Peyer's patch (tissue), 4 donors: Measurements from ENCODE around the gene RALGPS2. TPM values are rescaled to one million over a fixed set of nuclear protein-coding genes. Genes with fewer than 3 reads are reported as not detected.

Experiments
- DNase-seq, 3 donors: peaks; one replicate each; pipeline ENCODE4 v3.0.0-alpha.2; 2017 to 2019
- H3K27ac ChIP-seq, 4 donors: fragments of 200-600 bp; sonication (generic); one replicate each; pipeline ENCODE4 v1.5.1; 2016 to 2019
- H3K27me3 ChIP-seq, 2 donors: fragments of 200-600 bp; sonication (generic); one replicate each; pipeline ENCODE4 v1.5.1; 2019
- H3K36me3 ChIP-seq, 3 donors: fragments of 200-600 bp; sonication (generic); one replicate each; pipeline ENCODE4 v1.5.1; 2016 to 2019
- H3K4me1 ChIP-seq, 4 donors: fragments of 200-600 bp; sonication (generic); one replicate each; pipeline ENCODE4 v1.5.1; 2016 to 2019
- H3K4me3 ChIP-seq, 4 donors: fragments of 200-600 bp; sonication (generic); 1 replicate in 3 of 4; 2 replicates in 1 of 4; pipeline ENCODE4 v1.5.1; 2016 to 2019; ENCODE audit warnings: mild to moderate bottlenecking in 1 of 4
- H3K9me3 ChIP-seq, 4 donors: fragments of 200-600 bp; sonication (generic); one replicate each; pipeline ENCODE4 v1.5.1; 2016 to 2019; ENCODE audit warnings: mild to moderate bottlenecking in 1 of 4
- CTCF ChIP-seq, 6 experiments: fragments of 450-650 bp in 4 of 6; fragments of 200-600 bp in 2 of 6; sonication (generic) in 1 of 6; IDR thresholded peaks; one replicate each; pipeline ENCODE4 v1.5.1; 2017 to 2019; ENCODE audit warnings: antibody characterized with exemption in 6 of 6, mild to moderate bottlenecking in 3 of 6, moderate library complexity in 1 of 6
- POLR2A ChIP-seq, 2 donors: fragments of 450-650 bp; IDR thresholded peaks; one replicate each; pipeline ENCODE4 v1.5.1; 2017; ENCODE audit warnings: antibody characterized with exemption in 2 of 2, mild to moderate bottlenecking in 2 of 2, moderate library complexity in 2 of 2
- total RNA-seq, 4 donors: library from RNA; depleted of rRNA; stranded (reverse); fragments of >200 nt; gene quantifications; one replicate each; pipeline ENCODE4 v1.1.0, GENCODE V29; 2016

RALGPS2 gene
- total RNA-seq, 4 donors from 2014 or later = 25.8 to 102 (median 40.6) TPM

GRCh38 chr1:178870944-178871343 is 145.9 kb downstream of the RALGPS2 start, which contains the start of gene ANGPTL1:
TSS of gene ANGPTL1 (minus strand) at chr1:178871077. CDS start at chr1:178865776, 5,301 bp downstream.
- Histone ChIP-seq H3K27me3 (no peaks in the 10 kb centered on the region), H3K4me1 (peaks cover 0 to 18% (median 0%) of the 10 kb centered on the region in 4 donors), H3K27ac (peak within 1 kb of the TSS in 3 of 4 donors; percentile 34 to 78 (median 57)), H3K4me3 (peak within 1 kb of the TSS in 3 of 4 donors; percentile 2 to 33 (median 11)), H3K9me3 (no peaks in the 10 kb centered on the region), H3K36me3 (no peaks in the 10 kb centered on the region)
- no peak for DNase-seq
- TF ChIP-seq POLR2A (IDR thresholded peaks at IDR 0.05) (no peak), CTCF (IDR thresholded peaks at IDR 0.05) (no peak)

GRCh38 chr1:178871551-178872320 is 146.7 kb downstream of the RALGPS2 start:
- Histone ChIP-seq H3K27ac (peak overlapping the region in 3 of 4 donors; percentile 34 to 78 (median 57)), H3K4me1 (peaks cover 0 to 18% (median 0%) of the 10 kb centered on the region in 4 donors), H3K9me3 (no peaks in the 10 kb centered on the region), H3K4me3 (no peak overlapping the region), H3K27me3 (no peaks in the 10 kb centered on the region), H3K36me3 (no peaks in the 10 kb centered on the region)
- TF ChIP-seq CTCF (IDR thresholded peaks at IDR 0.05) (no peak), POLR2A (IDR thresholded peaks at IDR 0.05) (no peak)
- DNase-seq = no peak

GRCh38 chr1:178874966-178875365 is 149.9 kb downstream of the RALGPS2 start:
- no peaks in the 10 kb centered on the region for H3K36me3 ChIP-seq
- H3K27ac ChIP-seq = no peak overlapping the region
- H3K4me1 ChIP-seq = peaks cover 0 to 18% (median 0%) of the 10 kb centered on the region in 4 donors
- no peak for DNase-seq
- H3K9me3 ChIP-seq = no peaks in the 10 kb centered on the region
- no peaks in the 10 kb centered on the region for H3K27me3 ChIP-seq
- H3K4me3 ChIP-seq = no peak overlapping the region
- TF ChIP-seq CTCF (IDR thresholded peaks at IDR 0.05) (no peak), POLR2A (IDR thresholded peaks at IDR 0.05) (no peak)

- Histone ChIP-seq H3K4me3 (no peak overlapping the region), H3K27ac (no peak overlapping the region)
Measured at GRCh38 chr1:178875936-178876335, 150.9 kb downstream of the RALGPS2 start.

GRCh38 chr1:178877896-178878295 is 152.9 kb downstream of the RALGPS2 start:
- Histone ChIP-seq H3K4me1 (no peaks in the 10 kb centered on the region), H3K9me3 (no peaks in the 10 kb centered on the region), H3K27ac (no peak overlapping the region), H3K4me3 (no peak overlapping the region), H3K36me3 (no peaks in the 10 kb centered on the region), H3K27me3 (no peaks in the 10 kb centered on the region)
- TF ChIP-seq CTCF (IDR thresholded peaks at IDR 0.05) (no peak), POLR2A (IDR thresholded peaks at IDR 0.05) (no peak)
- DNase-seq = no peak

More at GRCh38 chr1:178875936-178876335, 150.9 kb downstream of the RALGPS2 start:
- DNase-seq = no peak
- Histone ChIP-seq H3K9me3 (no peaks in the 10 kb centered on the region), H3K27me3 (no peaks in the 10 kb centered on the region), H3K4me1 (peaks cover 0 to 15% (median 0%) of the 10 kb centered on the region in 4 donors), H3K36me3 (no peaks in the 10 kb centered on the region)
- TF ChIP-seq POLR2A (IDR thresholded peaks at IDR 0.05) (no peak), CTCF (IDR thresholded peaks at IDR 0.05) (no peak)
